Gastrocnemius medialis (tissue), 4 donors: ENCODE measurements around the gene RAD9A.

Source experiments
- POLR2A ChIP-seq, 2 donors: fragments of 450-650 bp; IDR thresholded peaks; one replicate each; pipeline ENCODE4 v1.6.1; 2017; ENCODE audit warnings: antibody characterized with exemption in 2 of 2, mild to moderate bottlenecking in 2 of 2, moderate library complexity in 2 of 2
- TF ChIP-seq, protein P1 (sequence below), 5 experiments: fragments of 450-650 bp in 3 of 5; fragments of 200-600 bp in 2 of 5; sonication (generic) in 2 of 5; IDR thresholded peaks in 4 of 5; conservative IDR thresholded peaks in 1 of 5; 1 replicate in 4 of 5; 2 replicates in 1 of 5; pipeline ENCODE4 v1.5.1; 2016 to 2019; ENCODE audit warnings: antibody characterized with exemption in 5 of 5, mild to moderate bottlenecking in 3 of 5, moderate library complexity in 3 of 5

DNA sequence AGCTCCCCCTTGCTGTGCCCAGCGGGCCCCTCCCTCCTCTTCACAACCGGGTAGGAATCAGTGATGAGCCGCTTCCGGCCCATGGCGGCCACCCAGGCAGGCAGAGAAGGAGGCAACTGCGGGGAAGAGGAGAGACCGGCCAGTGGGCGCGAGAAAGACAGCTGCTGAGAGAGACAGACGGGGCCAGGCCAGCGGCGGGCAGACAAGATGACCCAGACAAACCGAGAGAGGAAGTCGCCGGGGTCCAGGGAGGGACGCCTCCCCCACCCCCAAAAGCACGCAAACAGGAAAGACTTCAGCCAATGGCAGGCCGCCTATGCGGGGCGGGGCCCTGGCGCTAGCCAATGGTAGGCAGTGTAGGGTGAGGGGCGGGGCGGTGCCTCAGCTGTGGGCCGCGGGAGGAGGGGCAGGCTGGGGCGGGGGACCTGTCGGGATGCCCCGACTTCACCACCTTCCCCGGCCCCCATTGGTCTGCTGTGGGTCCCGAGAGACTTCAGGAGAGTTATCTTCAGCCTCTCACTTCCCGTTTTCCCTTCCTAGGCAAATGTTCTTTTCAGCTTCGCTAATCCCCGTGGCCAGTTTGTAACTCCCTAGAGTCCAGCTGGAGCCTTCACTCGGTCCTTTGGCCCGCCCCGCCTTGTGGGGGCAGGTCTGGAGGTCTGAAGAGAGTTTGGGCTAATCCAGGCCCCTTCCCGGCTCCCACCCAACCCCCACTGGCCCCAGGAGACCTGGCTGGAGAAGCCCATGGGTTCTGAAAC lies 38.3 kb upstream of the RAD9A start, which contains the start of gene POLD4:
- TF ChIP-seq, protein P1, sequence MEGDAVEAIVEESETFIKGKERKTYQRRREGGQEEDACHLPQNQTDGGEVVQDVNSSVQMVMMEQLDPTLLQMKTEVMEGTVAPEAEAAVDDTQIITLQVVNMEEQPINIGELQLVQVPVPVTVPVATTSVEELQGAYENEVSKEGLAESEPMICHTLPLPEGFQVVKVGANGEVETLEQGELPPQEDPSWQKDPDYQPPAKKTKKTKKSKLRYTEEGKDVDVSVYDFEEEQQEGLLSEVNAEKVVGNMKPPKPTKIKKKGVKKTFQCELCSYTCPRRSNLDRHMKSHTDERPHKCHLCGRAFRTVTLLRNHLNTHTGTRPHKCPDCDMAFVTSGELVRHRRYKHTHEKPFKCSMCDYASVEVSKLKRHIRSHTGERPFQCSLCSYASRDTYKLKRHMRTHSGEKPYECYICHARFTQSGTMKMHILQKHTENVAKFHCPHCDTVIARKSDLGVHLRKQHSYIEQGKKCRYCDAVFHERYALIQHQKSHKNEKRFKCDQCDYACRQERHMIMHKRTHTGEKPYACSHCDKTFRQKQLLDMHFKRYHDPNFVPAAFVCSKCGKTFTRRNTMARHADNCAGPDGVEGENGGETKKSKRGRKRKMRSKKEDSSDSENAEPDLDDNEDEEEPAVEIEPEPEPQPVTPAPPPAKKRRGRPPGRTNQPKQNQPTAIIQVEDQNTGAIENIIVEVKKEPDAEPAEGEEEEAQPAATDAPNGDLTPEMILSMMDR (IDR thresholded peaks at IDR 0.05 in 4 of 5, conservative IDR thresholded peaks at IDR 0.05 in 1 of 5) = no peak
- TF ChIP-seq POLR2A (IDR thresholded peaks at IDR 0.05) = peak; percentile 87 to 90
